GM21825 (cell line): Measurements from ENCODE around the gene DNAI2.

Source experiments
- ATAC-seq: cut with Tn5 transposase; IDR thresholded peaks from one replicate; pipeline ENCODE4 v1.9.1; 2021; ENCODE audit warnings: mild to moderate bottlenecking, moderate library complexity; ENCODE audit not compliant: unreplicated experiment

DNAI2 gene

DNA sequence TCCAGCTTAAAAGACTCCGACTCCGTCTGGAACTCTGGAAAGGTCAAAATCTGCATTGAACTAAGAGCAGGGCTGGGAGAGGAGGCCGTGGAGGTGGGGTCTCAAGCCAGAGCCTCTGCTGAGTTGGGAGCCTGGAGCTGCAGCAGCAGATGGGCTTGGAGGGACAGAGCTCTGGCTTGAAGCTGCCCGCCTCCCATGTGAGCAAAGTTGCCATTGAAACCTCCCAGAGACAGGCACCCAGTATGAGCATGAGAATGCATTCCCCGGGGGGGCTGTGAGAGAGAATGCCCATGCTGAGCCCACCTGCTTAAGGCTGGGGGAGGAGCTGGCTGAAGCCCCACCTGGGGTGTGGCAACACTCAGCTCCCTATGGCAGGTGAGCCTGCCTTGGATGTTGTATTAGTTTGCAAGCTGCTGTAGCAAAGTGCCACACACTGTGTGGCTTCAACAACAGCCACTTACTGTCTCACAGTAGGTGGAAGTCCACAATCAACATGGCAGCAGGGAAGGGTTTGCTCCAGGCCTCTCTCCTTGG, 61.6 kb downstream of the DNAI2 start:
- ATAC-seq: no peak

DNA sequence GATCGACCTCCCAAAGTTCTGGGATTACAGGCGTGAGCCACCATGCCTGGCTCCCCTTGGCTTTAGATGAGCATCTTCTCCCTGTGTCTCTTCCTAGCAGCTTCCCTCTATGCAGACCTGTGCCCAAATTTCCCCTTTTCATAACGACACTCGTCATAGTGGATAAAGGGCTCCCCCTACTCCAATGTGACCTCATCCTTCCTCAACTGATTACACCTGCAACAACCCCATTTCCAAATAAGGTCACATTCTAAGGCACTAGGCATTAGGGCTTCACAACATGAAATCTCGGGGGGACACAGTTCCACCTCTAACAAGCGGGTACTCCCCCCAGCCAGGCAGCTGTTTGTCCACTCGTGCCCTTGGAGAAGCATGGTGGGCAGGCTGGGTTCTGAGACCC, 62.3 kb downstream of the DNAI2 start:
- no peak for ATAC-seq

DNA sequence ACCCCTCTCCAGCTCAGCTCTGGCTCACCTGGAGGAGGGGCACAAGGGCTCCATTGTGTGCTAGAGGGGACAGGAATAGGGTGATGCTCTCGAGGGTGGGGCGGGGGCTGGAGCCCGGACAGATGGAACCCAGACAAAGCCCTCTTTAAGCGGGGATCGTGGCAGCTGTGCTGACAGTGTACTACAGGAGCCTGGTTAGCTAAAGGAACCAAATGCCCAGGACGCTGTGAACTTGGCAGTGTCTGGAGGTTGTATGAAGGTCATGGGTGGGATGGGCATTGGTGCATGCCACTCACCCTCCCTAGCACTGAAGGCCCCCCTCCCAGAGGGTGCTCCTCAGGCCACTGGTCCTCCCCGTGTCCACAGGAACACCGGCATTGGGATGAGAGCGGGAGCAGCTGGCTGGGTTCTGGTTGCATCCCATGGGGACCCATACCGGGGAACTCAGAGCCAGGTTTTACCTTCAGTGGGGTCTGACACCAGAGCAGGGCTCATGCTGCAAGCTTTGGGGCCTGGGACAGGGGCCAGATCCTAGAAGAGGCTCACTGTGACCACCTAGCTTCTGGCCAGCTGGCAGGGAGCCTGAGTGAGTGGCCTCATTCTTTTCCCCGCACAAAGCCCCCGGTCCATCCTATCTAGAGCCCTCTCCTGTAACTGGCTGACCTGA, 63.9 kb downstream of the DNAI2 start:
- no peak for ATAC-seq

DNA sequence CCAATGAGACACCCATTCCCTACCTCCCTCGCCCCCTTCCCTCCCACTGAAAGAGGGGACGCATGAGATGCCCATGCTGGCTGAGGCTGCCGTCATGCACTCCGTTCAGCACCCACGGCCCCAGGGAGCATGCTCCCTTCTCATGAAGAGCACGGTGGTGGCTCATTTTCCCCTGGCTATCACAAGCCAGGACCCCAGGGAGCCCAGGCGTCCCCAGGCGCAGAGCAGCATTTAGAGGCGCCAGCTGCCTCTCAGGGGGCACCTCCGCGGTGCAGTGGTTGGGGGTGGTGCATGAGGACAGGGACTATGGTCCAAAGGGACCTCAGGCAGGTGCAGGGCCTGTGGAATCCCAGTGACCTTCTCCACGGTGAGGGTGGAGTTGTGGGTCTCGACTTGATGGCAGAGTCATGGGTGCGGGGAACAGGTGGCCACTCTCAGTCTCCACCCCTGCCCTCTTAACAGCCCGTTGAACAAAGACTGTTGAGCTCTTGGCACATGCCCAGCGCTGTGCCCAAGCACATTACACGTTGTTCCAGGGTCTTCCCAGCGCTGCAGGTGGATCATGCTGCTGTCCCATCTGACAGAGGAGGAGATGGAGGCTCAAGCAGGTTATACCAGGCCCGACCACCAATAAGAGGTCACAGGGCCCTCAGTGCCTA, 65.6 kb downstream of the DNAI2 start:
- no peak for ATAC-seq

DNA sequence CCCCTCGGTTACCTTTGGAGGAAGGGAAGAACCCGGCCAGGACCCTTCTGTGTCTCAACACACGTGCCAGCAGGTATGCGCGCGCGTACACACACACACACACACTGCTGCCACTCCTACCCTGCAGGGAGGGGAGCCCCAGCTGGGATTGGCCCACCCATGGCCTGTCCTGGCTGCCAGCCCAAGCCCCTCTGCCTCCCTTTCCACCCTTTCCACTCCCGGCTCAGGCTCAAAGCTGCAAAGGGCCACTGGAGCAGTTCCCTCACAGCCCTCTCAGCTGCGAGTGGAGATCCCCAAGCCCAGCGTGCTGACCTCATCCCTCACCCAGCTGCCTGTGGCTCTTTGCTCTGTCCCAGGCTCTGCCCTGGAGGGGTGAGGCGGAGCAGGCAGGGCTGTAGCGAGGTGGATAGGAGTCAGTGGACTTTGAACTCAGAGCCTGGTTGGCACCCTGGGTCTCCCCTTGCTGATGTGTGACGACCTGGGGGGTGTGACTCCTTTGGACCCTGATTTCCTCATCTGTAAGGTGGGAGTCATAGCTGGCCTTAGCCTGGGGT, 66.5 kb downstream of the DNAI2 start:
- ATAC-seq: no peak

DNA sequence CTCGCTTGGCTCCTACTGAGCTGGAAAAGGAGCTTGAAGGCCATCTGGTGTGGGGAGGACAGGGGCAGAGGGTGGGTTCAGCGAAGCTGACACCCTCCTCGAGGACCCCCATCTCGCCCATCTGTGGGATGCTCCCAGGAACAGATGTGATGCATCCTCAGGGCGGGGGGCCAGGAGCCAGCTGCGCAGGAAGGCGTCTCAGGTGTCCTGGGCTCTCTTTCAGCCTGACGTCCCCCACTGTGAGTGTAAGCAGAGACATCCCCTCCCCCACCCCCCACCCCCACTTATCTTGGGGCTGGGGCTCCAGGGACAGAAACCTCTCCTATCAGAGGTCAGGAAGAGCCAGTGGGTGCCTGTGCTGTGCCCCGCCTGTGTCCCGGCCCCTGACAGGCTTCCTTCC, 68.2 kb downstream of the DNAI2 start:
- no peak for ATAC-seq

DNA sequence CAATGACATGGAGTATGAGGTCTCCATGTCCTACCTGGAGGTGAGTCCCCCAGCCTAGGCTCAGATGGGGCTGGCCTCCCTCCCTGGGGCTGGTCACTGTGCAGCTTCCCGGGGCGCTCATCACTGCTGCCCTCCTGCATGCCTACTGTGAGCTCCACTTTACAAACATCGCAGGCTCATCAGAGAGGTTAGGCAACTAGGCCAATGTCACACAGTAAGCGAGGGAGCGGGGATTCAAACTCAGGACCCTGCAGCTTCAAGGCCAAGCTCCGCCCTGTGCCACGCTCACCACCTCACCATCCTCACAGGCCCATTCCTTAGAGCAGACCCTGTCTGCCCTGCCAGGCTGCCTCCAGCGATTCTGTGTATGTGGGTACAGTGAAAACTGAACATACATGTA, 69.1 kb downstream of the DNAI2 start:
- no peak for ATAC-seq

DNA sequence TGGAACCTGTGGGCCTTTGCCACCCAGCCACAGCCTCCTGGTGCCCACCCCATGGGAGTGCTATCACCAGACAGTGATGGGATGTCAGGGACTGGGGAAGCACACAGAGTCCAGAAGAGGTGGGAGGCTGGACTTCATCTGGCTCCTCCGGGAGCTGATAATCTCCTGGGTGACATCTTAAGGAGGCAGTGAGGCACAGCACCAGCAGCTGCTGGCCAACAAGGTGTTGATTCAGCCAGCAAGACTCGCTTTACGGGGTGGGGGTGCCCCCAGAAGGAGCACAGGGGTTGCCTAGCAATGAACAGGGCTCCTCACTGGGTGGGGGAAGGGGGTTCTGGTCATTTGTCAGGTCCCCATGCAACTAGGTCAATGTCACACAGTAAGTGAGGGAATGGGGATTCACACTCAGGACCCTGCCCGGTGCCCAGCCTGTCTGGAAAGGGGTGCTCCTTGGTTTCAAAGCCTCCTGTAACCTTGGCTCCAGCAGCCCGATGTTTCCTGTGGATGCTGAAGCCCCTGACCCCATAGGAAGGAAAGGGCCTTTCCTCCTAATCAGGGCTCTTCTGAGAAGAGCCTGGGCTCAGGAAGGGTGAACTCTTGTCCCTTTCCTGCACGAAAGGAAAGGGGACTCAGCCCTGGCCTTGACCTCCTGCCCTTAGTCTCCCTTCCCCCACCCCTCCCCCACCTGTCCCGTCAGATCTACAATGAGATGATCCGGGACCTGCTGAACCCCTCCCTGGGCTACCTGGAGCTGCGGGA, 69.7 kb downstream of the DNAI2 start:
- ATAC-seq: no peak

DNA sequence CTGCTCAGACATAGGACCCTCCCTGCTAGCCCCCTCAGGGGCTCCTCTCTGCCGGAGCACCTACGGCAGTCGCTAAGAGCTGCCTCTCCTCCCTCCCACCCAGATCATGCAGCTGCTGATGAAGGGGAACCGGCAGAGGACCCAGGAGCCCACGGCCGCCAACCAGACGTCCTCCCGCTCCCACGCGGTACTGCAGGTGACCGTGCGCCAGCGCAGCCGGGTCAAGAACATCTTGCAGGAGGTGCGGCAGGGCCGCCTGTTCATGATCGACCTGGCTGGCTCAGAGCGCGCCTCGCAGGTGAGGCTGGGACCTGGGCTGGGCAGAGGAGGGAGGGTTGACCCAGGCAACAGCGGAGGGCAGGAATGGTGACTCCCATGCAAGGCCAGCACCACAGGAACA, 70.6 kb downstream of the DNAI2 start:
- ATAC-seq: no peak

DNA sequence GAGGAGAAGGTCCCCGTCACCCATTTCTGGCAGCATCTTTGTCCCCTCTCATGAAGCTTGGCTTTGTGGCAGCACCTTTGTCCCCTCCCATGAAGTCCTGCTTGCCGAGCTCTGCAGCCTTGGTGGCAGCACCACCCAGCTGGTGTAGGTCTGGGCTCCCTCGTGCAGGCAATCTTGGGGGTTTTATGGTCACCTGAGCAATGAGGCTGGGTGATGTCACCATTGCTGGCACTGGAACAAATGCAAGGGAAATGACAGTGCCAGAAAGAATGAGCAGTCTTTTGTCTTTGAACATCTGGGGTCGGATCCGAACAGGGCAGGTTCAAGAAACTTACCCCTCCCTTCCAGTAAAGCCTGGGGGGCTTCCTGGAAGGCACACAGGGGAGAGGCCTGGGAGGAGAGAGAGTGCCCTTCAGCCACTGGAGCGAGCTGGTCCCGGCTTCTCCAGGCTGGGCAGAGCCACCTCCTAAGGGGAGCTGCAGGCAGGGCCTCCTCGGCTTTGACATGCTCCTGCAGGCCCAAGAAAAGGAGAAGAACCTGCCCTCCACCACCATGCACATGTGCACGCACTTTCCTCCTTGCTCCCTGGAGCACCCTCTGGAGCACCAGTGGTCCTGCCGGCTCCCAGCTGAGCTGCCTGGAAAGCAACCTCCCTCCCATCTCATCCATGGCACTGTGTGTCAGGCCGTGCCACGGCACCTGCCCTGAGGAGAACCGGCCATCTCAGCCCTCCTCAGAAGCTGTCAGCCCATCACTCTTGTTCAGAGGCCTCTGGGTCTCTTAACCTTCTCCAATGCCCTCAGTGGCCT, 71.6 kb downstream of the DNAI2 start:
- ATAC-seq: no peak

DNA sequence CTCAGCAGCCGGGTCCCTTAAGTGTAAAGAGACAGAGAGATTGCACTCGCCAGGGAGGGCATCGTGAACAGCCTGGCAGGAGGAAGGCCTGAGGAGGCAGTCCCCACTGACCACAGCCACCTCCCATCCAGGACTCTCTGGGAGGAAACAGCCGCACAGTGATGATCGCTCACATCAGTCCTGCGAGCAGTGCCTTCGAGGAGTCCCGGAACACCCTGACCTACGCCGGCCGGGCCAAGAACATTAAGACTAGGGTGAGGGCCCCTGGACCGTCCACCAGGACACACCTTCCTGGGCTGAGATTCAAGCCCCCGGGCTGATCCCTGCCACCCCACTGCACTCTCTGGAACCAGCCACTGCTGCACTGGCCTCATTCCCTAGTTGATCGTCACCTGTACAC, 73.6 kb downstream of the DNAI2 start:
- ATAC-seq: no peak

DNA sequence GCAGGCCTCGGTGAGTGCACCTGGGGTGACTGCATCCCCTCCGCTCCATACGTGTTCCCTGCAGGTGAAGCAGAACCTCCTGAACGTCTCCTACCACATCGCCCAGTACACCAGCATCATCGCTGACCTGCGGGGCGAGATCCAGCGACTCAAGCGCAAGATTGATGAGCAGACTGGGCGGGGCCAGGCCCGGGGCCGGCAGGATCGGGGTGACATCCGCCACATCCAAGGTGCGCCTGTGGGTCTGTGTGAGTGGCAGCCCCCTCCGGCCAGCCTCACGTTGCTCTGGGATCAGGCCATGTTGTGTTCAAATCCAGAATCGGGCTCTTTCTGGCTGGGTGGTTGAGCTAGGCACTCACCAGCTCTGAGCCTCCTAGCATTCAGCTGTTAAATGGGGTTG, 75.1 kb downstream of the DNAI2 start:
- ATAC-seq: no peak

DNA sequence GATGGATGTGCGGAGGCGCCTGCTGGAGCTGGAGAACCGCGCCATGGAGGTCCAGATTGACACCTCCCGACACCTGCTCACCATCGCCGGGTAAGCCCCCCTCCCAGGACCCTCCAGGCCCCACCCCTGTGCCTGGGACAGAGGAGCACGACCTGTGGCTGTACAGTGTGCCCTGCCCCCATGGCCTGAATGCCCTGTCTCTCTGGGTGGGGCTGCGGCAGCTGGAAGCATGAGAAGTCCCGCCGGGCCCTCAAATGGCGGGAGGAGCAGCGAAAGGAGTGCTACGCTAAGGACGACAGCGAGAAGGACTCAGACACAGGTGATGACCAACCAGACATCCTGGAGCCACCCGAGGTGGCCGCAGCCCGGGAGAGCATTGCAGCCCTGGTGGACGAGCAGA, 76.5 kb downstream of the DNAI2 start:
- no peak for ATAC-seq

DNA sequence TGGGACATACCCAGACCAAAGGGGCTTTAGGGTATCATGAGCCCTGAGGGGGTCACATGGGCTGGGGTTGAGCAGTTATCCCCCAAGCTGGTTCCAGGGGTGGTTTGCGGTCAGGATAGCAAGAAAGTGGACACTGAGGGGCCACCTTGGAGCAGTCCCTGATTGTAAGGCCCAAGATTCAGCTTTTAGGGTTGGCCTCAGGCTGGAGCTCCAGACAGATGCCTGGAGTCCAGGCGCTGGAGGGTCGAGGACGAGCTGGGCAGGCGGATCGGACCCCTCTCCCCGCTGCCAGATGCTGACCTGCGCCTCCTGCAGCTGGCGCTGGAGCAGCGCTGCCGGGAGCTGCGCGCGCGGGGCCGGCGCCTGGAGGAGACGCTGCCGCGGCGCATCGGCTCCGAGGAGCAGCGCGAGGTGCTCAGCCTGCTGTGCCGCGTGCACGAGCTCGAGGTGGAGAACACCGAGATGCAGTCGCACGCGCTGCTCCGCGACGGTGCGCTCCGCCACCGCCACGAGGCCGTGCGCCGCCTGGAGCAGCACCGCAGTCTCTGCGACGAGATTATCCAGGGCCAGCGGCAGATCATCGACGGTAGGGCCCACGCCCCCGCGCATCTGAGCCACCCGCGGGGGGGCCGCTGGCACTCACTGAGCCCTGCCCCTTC, 77.6 kb downstream of the DNAI2 start:
- no peak for ATAC-seq

DNA sequence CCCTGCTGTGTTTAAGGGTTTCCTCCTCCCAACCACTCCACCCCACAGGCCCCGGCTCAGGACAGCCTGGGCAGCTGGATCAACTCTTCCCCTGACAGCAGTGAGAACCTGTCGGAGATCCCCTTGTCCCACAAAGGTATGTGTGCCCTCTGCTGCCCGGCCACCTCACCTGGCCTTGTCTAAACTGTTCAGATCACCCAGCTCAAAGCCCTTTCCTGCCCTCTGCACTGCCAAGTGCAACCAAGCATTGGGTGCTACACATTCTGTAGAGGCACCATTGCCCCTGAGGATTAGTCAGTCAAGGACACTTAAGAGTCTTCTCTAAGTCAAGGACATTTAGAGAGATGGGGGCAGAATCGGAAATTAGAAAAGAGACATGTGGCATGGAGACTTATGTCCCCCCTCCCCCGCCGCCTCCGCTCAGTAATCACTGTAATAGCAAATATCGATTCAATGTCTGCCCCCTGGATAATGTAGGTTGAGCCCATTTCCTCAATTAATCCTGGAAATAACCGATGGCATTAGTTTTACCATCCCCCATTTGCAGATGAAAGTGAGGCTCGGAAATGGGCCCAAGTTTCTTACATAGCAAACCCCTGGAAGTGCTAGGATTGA, 79.5 kb downstream of the DNAI2 start:
- ATAC-seq: no peak

DNA sequence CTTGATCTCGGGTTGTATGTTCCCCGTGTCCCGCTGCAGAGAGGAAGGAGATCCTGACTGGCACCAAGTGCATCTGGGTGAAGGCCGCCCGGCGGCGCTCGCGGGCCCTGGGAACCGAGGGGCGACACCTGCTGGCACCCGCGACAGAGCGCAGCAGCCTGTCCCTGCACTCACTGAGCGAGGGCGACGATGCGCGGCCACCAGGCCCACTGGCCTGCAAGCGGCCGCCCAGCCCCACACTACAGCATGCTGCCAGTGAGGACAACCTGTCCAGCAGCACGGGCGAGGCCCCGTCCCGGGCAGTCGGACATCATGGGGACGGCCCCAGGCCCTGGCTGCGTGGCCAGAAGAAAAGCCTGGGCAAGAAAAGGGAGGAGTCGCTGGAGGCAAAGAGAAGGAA, 80.1 kb downstream of the DNAI2 start:
- peak; percentile 52 for ATAC-seq

DNA sequence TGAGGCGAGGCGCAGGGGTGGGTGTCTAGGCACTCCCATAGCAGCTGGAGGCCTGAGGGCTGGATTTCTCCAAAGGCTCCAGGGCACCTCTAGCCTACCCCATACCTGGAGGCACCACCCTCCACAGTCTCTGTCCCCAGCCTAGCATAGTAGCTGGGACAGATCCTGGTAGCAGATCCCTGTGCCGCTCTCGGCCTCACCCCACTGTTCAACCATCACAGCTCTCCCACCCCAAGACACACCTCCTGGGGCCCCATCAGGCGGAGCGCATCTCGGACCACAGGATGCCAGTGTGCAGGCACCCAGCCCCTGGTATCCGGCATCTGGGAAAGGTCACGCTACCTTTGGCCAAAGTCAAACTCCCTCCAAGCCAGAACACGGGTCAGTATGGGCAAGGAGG, 80.5 kb downstream of the DNAI2 start:
- no peak for ATAC-seq

DNA sequence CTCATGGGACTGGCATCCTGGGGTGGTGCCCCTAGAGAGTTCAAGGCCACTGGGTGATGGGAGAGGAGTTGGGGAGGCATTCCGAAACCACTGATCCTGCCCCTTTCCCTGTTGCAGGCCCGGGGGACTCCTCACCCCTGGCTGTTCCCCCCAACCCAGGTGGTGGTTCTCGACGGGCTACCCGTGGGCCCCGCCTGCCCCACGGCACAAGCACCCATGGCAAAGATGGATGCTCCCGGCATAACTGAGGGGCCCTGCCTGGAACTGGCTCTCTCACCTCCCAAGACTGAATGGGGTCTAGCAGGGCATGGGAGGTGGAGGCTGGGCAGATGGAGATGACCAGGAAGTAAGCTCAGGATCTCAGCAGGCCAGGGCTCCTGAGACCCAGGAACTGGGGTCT, 81.0 kb downstream of the DNAI2 start:
- no peak for ATAC-seq

DNA sequence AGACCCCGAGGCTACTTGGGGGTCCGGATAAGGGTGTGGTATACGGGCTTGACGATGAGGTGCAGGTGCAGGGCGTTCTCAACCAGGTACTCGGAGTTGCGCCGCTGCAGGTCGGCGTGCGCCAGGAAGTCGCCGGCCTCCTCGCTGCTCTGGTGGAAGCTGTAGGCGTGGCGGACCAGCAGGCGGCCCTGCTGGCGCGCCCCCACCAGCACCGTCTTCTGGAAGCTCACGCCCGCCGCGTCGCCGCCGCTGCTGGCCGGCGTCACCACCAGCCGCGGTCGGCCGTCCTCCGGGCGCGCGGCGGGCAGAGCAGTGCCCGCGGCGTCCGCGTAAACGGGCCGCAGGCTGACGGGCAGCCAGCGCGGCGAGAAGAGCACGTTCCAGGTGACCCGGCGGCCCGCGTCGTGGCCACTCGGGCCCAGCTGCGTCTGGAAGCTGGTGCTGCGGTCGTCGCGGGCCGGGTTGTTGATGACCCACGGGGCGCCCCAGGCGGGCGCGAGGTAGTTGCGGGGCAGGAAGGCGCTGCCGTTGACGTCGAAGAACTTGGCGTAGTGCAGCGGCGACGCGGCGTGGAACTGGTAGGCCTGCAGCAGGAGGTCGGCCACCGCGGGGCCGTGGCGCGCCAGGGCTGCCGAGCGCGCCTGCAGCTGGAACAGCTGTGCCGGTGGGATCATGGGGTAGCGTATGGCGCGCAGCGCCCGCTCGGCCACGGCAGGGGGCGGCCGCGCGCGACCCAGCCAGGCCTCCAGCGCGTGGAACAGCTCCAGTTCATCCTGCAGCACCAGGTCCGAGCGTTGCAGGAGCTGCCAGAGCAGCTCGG, 82.8 kb downstream of the DNAI2 start:
- ATAC-seq: no peak
